ENCODE results near the gene TRIM41.

DNA sequence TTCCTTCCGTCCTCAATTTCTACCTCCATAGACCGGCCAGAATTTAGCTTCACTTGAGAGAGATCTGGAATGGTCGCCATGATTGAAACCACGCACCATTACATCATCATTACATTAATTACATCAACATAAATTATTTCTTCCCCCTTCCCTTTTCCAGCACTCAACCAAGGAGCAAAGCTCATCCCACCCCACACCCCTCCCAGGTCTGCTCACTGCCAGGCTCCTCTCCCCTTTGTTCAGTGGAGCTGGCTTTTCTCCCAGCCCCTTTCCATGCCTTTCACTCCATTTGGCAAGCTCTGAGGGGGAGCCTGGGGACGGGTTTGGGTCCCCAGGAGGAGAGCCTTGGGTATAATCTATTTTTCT, 12.2 kb downstream of the TRIM41 start:
- TF ChIP-seq, protein P1, sequence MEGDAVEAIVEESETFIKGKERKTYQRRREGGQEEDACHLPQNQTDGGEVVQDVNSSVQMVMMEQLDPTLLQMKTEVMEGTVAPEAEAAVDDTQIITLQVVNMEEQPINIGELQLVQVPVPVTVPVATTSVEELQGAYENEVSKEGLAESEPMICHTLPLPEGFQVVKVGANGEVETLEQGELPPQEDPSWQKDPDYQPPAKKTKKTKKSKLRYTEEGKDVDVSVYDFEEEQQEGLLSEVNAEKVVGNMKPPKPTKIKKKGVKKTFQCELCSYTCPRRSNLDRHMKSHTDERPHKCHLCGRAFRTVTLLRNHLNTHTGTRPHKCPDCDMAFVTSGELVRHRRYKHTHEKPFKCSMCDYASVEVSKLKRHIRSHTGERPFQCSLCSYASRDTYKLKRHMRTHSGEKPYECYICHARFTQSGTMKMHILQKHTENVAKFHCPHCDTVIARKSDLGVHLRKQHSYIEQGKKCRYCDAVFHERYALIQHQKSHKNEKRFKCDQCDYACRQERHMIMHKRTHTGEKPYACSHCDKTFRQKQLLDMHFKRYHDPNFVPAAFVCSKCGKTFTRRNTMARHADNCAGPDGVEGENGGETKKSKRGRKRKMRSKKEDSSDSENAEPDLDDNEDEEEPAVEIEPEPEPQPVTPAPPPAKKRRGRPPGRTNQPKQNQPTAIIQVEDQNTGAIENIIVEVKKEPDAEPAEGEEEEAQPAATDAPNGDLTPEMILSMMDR (IDR thresholded peaks at IDR 0.05) = no peak
- no peak for TF ChIP-seq POLR2AphosphoS5 (IDR thresholded peaks at IDR 0.05)
- TF ChIP-seq POLR2A (IDR thresholded peaks at IDR 0.05) = no peak

Measured in prostate gland (tissue), 2 donors.